DLD1 (cell line): ENCODE results near the gene TBKBP1.

Source experiments
- in situ Hi-C: cut with HindIII; loops from 2 replicates; pipeline ENCODE4 v1.10.0; 2017; ENCODE audit warnings: low sequenced_read_pairs

The TBKBP1 gene

DNA sequence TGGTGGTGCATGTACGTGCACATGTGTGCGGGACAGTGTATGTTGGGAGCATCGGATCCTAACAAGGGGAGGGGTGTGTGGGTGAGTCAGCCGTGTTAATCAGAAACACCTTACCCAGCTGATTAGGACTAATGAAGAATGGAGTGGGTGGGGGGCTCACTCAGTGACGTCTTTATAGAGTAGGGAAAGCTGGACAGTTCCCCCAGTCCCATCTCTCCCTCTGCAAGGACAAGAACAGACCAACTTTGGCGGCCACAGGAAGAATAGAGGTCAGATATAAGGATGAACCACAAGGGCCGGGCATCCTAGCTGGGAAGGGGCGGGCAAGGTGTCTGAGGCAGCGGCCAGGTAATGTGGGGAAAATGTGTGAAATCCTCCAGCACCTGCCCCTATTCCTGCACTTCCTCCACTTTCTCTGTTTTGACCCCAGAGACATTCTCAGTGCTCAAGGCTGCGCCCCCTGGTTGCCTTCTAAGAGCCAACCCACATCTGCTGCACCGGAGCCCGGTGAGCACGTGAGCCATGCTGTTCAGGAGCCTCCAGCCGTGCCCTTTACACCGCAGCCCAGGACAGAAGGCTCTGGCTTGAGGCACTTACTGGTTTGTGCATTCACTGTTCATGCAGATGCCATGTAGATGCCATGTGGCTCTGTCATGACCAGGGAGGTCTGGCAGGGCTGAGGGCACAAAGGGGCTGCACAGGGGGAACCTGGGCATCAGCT is 20.2 kb downstream of the TBKBP1 start:
- in situ Hi-C loops, result no loop called here

DNA sequence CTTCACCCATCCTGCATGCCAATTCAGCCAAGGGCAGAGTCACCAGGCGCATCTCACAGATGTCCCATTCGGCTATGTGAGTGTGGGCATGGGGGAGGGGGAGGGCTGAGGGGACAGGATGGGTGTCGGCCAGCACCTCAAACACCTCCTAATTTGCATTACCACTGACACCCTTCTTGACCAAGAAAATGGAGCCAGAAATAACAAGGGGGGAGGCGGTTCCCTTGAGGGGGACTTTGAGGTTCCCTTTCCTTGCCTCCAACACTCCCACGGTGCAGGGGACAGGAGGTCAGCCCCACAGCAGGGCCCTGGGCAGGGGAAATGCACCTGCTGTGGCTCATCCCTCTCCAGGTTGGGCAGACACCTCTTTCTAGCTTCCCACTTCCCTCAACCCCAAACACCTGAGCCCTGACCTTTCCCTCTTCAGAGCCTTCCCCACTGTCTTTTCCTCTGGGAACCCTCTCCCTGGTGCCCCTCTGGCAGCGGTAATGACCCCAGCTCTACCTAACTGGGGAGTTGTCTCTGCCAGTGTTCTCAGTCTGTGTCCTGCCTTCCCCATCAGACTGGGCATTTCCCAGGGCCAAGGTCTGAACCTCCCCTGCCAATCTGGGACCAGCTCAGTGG is 20.9 kb downstream of the TBKBP1 start:
- in situ Hi-C loops, result no loop called here

DNA sequence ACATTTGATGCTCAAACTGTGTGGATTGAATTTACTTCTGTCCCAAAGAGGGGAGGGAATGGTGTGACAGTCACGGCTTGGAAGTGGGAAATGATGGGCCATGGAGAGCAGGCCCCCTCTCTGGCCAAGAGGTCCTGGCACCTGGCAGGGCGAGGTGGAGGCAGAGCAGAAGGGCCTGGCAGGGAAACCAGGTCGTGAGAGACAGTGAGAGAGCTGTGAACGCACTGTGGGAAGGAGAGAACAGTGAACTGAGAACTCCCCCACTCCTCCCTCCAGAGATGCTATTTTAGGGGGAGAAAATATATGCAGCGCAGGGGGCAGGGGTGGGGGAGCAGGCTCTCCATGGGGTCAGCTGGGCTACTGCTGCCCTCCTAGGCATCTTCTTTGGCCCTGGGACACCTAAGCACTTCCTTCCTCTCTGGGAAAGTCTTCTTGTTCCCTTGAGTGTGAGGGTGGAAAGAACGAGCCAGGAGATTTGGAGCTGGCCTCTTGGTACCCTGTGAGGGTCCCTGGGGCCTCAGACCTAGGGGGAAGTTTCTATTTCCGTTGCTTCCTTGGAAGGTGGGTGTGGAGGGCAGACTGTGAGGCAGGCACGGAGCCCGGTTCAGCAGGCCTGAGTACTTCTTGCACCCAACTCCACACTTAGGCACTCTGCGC is 21.8 kb downstream of the TBKBP1 start:
- in situ Hi-C loops, result no loop called here

DNA sequence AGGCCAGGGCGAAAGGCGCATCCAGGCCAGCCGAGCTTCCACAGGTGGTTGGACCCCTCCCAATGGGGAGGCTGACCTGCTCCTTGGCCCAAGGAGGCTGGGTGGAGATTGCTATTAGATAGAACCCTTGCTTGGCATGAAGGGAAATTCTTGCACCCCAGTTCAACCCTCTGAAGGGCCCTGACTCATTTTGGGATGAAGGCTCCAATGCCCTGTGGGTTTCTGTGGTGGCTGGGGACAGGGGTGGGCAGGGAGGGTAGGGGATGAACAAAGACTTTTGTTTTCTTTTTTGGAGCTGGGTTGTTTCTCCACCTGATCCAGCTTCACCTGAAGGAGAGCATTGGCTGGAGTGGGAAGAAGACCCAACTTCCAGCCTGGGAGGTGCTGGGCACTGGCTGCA is 22.4 kb downstream of the TBKBP1 start:
- in situ Hi-C loops, result no loop called here

DNA sequence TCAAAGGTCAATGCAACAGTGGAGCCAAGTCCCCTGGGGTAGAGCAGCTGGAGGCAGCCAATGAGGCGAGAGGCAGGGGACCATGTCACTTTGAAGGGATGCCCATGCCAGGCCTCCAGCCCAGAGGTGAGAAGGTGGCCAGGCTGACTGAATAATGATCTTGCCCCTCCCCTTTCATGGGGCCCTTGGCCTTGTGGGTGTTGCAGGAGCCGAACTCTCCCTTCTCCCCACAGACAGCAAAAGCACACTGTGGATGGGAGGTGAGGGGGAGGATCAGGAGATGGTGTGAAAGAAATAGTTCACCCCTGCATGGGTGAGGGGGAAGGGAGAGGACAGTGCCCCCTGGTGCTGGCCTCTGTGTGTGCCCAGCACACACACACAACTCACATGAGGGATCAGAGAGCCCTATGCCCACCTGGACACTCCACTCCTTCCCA is 23.3 kb downstream of the TBKBP1 start:
- in situ Hi-C loops, result no loop called here

DNA sequence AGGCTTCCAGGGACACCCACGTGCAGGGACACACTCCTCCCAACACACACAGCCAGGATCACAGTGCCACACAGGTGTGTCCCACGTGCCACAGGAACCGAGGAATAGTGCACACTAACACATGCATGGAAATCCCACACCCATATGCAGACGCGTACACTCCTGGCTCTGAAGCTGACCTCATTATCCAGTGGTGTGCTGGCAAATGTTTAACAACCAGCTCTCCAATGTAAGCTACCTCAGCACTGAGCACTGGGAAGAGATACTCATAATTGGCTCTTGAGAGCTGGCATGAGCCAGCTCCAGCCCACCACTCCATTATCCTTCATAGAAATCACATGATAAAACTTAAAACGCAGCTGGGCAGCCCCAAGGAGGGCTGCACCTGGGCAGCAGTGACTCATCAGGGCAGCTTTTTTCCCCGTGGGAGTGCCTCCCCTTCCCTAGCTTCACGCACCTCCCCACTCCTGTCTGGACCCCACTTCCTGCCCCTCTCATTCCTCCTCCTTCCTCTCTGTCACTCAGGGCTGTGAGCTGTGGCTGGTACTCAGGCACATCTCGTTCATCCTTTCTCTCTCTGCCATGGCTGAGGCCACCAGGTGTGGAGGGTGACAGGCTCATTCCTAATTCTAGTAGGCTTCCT is 24.1 kb downstream of the TBKBP1 start:
- in situ Hi-C loops, result no loop called here

DNA sequence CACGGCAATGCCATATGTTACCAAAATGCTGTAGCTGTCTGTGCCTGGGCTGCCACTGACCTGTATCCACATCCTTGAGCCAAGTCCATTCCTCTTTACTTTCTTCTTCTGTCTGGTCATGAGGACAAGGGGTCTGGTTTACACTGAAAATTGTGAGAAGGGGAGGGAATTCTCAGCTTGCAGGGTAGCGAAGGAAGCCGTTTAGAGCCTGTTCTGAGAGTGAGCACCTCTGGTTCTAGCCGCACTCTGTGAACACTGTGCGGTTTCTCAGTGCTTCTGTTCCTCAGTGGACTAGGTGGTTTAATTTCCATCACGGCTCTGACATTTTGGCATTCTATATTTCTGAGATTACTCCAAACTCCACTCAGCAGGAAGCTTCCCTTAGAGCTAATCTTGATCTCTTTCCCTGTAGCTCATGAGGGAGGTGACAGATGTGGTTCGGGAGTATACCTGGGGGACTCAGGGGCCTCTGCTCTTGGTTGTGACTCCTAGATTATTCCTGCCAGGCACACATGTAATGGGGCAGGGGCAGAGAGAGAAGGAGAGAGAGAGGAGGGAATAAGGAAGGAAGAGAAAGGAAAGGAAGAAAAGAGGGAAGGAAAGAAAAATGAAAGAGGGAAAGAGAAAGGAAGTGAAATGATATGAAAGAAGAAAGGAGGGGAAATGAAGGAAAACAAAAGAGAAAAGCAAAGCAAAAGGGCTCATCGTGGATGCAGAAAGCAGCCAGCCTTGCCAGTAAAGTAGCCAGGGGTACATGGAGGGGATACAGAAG is 24.9 kb downstream of the TBKBP1 start:
- in situ Hi-C loops, result no loop called here

DNA sequence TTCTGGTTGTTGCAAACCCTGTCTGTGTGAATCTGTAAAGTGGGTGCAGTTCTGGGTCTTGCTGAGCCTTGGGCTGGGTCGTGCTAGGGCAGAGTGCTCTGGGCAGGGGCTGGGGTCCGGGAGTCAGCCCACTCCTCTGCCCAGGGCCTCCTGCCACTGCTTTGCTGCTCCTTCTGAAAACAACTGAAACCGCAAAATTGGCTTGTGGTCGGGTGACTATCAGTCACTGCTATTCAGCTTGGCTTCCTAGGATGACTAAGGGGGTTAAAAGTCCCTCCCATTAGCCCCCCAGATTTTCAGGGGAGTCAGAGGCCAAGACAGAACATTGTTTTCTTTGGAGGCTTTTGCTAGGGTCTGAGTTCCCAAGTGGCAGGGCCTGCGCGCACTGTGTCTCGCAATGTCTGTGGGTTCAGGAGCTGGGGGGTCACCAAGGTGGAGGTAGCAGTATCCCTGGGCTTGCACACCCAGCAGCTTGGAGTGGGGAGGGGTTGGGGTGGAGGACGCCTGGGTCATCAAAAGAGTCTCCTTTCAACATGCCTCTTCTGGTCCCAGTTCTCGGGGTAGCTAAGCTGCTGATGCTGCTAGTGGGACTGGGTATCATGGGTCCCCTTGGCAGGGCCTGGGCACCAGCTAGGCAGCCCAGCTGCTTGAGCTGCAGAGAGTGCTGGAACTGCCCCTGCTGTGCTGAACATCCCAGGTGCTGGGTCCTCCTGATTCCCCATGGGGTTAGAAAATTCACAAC is 25.6 kb downstream of the TBKBP1 start:
- in situ Hi-C loops, result no loop called here

DNA sequence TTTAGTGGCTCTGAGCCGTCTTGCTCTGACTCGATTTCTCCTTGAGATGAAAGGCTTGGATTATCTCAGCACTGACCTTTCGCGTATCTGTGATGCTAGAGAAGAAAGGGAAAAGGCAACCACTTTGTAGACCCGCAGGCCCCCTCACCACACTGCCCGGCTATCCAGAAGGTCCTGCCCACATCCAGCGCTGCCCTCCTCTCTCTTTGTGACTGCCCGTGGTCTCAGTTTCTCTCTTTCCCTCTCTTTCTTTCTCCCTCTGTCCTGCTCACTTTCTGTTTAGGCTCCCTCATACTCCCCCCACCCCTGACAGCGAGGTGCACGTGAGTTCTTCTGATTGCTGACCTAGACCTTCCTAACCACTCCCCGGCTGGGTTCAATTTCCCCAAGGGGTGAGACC is 26.2 kb downstream of the TBKBP1 start:
- in situ Hi-C loops, result no loop called here

DNA sequence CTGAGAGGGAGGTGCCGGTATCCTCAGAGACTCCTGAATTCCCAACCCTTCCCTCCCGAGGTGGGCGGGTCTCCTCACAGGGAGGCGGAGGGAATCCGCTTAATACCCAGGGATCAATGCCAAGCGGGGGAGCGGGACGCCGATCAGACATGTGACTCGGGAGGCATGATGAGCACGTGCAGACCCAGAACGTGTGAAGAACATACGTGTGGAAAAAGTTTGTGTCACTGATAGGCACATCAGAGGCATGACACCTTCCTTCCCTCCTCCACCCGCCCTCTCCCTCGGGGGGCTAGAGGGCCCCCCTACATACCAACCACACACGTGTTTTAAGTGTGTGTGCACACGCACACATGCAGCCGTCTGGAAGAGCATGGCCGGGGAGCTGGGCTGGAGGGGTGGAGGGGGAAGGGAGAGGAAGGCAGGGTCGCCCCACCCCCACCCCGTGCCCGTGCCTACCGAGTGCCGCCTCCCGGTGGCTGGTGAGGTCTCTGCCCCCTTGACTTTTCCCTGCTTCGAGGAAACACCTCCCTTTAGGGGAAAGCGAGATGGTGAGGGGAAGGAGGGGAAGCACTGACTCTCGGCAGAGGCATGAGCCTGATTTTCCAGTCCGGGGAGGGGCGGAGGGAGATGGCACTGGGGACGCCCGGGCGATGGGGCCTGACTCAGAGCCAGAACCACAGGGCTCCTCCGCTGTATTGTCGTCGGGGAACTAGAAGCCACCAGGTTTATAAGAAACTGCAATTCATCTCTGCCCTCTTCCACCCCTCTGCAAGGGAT is 27.0 kb downstream of the TBKBP1 start:
- in situ Hi-C loops, result no loop called here

DNA sequence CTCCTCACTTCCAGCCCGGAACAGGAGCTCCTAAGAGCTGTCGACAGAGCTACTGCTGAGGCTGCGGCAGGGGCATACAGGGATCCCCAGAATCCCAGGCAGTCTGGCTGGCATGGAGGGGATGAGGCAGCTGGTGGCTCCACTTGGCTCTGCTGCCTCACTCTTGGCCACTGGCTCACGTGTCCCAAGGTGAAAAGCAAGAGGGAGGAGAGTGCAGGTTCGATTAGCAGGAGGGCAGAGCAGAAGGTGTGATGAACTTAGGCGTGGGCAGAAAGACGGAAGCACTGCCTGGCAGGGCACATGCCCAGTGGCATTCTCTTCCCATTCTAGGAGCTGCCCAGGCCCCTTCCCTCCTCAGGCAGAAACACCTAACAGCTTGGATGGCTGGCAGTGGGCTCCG is 27.8 kb downstream of the TBKBP1 start:
- in situ Hi-C loops, result no loop called here

DNA sequence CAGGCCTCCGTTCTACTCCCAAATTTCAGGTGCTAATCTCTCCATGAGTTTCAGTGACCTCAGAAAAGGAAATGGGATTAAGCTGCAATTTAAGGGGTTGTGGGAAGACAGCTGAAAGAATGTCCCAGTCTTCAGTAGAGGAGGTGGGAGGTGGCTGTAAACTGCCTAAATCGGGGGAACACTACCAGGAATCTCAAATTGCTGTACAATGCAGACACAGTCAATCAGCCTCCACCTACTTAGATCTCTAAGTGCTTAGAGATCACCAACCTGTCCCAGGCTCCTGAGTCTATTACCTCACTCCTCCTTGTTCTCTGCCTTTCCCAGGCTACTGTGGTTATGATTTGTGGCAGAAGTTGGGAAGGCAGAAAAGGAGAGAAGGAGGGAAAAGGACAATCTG is 30.7 kb downstream of the TBKBP1 start:
- in situ Hi-C loops, result no loop called here

DNA sequence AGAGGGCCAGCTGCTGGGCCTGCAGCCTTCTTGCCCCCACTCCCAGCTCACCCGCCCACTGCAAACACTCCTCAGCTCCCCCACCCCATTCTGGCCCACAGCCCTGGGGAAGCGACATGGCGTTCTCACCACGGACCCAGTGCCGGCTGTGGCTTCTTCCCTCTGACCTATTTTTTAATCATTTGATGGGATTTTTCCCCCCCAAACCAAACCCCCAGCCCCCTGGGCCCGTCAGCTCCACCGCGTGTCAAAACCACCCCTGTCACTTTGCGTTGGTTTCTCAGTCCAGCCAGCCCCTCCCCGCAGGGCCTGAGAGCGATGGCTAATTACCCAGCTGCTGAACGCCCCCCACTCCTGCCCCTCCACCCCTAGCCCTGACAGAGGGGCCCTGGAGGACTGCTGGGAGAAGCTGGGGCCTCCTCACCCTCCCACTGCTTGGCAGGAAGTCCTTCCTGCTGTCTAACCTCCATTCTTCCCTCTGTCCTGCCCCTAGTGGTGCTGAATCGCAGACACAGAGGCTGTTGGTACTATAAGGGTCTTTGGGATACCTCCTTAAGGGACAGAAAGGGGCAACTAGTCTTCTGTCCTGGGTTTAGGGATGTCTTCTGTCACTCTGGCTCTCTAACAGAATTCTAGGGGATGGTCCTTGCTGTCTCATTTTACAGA is 31.6 kb downstream of the TBKBP1 start:
- in situ Hi-C loops, result no loop called here

DNA sequence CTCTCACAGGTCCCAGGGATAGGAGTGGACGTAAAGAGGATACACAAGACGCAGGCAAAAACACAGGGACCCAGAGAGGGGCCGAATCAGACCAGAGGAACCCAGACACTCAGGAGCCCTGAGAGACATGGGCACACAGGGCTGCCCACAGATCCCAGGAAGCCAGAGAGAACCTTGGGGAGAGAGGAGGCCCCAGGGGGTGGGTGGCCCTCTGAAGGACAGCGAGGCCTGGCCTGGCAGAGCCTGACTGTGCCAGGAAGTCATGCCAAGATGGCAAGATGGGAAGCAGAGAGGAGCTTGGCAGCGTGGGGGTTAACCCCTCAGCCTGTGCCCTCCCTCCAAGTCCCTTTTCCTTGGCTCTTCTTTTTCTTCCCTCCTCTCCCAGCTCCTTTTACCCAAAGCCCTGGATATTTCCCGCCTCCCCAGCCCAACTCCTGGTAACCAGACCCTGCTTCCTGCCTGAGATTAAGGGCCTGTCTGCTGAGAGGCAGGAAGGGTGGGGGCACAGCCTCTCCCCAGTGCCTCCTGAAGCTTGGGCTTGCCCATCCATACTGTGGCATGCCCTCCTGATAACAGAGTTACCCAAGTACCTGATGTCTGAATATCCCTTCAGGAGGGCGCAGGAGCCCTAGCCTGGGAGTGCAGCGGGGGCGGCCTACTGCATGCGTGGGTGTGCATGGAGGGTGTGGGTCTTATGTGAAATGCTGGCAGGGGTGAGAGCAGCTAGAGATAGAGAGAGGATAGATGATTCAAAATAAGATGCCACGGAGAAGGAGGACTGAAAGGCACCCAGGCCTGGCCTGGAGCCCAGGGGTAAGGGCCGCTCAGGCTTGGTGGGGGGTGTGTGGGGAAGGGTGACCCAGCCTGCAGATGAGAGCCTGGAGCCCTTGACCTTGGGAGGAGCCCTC is 33.1 kb downstream of the TBKBP1 start:
- in situ Hi-C loops, result no loop called here

DNA sequence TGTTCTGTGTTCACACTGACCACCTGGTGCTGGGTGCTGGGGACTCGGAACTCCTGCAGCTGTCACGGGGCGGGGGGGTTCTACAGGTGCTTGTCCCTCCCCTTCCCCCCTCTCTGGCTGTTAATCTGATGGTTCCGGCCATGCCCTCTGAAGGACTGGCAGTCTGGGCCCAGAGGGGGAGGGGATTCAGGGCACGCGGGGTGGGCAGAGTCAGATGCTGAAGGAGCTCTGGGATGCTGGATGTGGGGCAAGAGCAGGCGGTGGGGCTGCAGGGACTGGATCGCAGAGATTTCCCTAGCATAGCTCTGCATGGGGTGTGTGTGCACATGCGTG is 33.7 kb downstream of the TBKBP1 start:
- in situ Hi-C loops, result no loop called here

DNA sequence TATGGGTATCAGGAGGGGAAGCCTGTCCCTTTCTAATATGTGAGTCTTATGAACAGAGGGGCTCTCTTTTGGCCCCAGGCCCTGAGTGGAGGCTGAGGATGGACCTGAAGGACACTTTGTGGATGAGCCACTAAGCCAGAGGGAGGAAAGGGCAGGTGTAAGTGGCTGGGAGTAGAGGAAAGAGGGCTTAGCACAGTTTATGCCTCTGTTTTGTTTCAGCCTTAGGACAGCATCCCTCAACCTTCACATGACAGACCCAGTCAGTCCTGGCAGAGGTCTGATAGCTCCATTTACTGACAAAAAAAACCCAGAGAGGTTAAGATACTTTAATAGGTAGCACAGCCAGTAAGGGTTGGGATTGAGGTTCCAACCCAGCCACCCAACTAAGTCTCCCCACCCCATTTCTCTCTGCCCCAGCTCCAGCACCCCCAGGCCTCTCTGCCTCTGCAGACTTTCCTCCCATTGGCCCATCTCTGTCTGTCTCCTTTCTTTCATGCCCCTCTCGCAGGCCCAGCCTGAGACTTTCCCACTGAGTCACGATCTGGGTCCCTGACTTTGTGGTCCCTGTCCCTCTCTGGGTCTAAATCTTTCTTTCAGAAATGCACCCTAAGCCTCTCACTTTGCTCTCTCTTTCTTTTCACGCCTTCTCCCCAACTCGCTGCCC is 34.4 kb downstream of the TBKBP1 start:
- in situ Hi-C loops, result no loop called here

DNA sequence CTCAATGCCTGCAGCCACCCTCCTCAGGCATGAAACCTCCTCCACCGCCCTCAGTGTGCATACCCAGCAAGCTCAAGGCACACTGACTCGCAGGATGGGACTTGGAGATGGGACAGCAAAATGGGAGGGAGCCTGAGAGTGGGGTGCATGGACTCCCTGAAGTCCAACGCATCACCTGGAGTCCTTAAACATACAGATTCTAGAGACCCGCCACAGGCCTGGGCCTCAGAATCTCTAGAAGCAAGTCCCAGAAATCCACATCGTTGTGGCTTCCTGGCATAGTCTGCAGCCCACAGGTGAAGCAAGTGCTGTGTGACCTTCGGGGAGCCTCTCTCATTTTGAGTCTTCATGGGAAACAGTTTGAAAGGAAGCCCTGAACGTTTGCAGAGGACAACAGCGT is 35.5 kb downstream of the TBKBP1 start:
- in situ Hi-C loops, result no loop called here

DNA sequence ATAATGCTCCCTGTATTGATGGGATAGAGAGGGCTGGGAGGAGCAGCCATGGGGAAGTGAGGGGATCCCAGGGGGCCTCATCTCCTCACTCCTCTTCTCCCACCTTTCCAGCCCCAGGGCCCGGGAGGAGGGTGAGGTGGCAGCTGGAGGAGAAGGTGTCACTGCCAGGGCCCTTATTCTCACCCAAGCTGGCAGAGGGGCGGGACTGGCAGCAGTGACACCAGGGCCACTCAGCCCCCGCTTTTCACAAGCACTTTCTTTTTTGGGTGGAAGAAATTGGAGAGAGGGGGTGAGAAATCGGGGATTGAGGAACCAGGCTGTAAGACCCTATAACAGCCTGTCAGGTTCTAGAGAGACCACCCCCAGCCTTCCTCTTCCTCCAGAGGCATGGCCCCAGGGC is 36.7 kb downstream of the TBKBP1 start:
- in situ Hi-C loops, result no loop called here
